HEK293 (cell line): ENCODE data around the gene ITK.

Experiments used
- AEBP2 ChIP-seq: fragments of 450-650 bp; formaldehyde crosslinking; IDR thresholded peaks from 2 replicates; pipeline ENCODE4 v1.5.1; 2016; ENCODE audit warnings: missing biosample characterization, missing genetic modification characterization, borderline replicate concordance
- GLI2 ChIP-seq: fragments of 450-650 bp; formaldehyde crosslinking; IDR thresholded peaks from 2 replicates; pipeline ENCODE4; 2017; ENCODE audit warnings: missing biosample characterization, missing genetic modification characterization, low read depth, borderline replicate concordance
- GLIS2 ChIP-seq: fragments of 450-650 bp; formaldehyde crosslinking; IDR thresholded peaks from 2 replicates; pipeline ENCODE4 v1.5.1; 2016; ENCODE audit warnings: missing biosample characterization, missing genetic modification characterization
- HOXA7 ChIP-seq: sonication (generic); formaldehyde crosslinking; IDR thresholded peaks from 2 replicates; pipeline ENCODE4 v1.8.1; 2022; ENCODE audit warnings: missing genetic modification reagents, borderline replicate concordance
- HOXD13 ChIP-seq: sonication (generic); formaldehyde crosslinking; IDR thresholded peaks from 2 replicates; pipeline ENCODE4 v1.8.0; 2022; ENCODE audit warnings: missing genetic modification reagents, borderline replicate concordance
- INSM2 ChIP-seq: fragments of 450-650 bp; formaldehyde crosslinking; IDR thresholded peaks from 2 replicates; pipeline ENCODE4 v1.5.1; 2016; ENCODE audit warnings: missing biosample characterization, missing genetic modification characterization
- KLF10 ChIP-seq: fragments of 450-650 bp; IDR thresholded peaks from 2 replicates; pipeline ENCODE4 v1.5.1; 2018; ENCODE audit warnings: missing biosample characterization, mild to moderate bottlenecking, missing genetic modification characterization
- MEIS1 ChIP-seq: sonication (generic); formaldehyde crosslinking; IDR thresholded peaks from 2 replicates; pipeline ENCODE4 v1.8.1; 2022; ENCODE audit warnings: missing genetic modification reagents, mild to moderate bottlenecking, borderline replicate concordance
- SETDB1 ChIP-seq: IDR thresholded peaks from one replicate; pipeline ENCODE4 v1.6.1; 2017; ENCODE audit warnings: mild to moderate bottlenecking, low read length, moderate library complexity, mixed read lengths; ENCODE audit not compliant: insufficient read length
- ZBTB26 ChIP-seq: fragments of 450-650 bp; formaldehyde crosslinking; optimal IDR thresholded peaks from 2 replicates; pipeline ENCODE3; 2016; ENCODE audit warnings: missing biosample characterization, mild to moderate bottlenecking, missing genetic modification characterization
- ZBTB8A ChIP-seq: fragments of 450-650 bp; formaldehyde crosslinking; IDR thresholded peaks from 2 replicates; pipeline ENCODE4 v1.5.1; 2016; ENCODE audit warnings: missing biosample characterization, missing genetic modification characterization
- ZFHX2 ChIP-seq: fragments of 450-650 bp; formaldehyde crosslinking; conservative IDR thresholded peaks from 2 replicates; pipeline ENCODE4 v1.5.1; 2016; ENCODE audit warnings: missing biosample characterization, missing genetic modification characterization
- ZNF132 ChIP-seq: fragments of 450-650 bp; formaldehyde crosslinking; IDR thresholded peaks from 2 replicates; pipeline ENCODE4 v1.5.1; 2017; ENCODE audit warnings: missing biosample characterization, missing genetic modification characterization, borderline replicate concordance
- ZNF133 ChIP-seq: fragments of 450-650 bp; formaldehyde crosslinking; IDR thresholded peaks from 2 replicates; pipeline ENCODE4 v1.5.1; 2016; ENCODE audit warnings: missing biosample characterization, missing genetic modification characterization
- ZNF138 ChIP-seq: fragments of 450-650 bp; formaldehyde crosslinking; IDR thresholded peaks from 2 replicates; pipeline ENCODE4 v1.5.1; 2016; ENCODE audit warnings: missing biosample characterization, missing genetic modification characterization, borderline replicate concordance
- ZNF146 ChIP-seq: fragments of 450-650 bp; formaldehyde crosslinking; IDR thresholded peaks from 2 replicates; pipeline ENCODE4 v1.5.1; 2016; ENCODE audit warnings: missing biosample characterization, missing genetic modification characterization
- ZNF169 ChIP-seq: fragments of 450-650 bp; formaldehyde crosslinking; IDR thresholded peaks from 2 replicates; pipeline ENCODE4 v1.5.1; 2016; ENCODE audit warnings: missing biosample characterization, missing genetic modification characterization
- ZNF18 ChIP-seq: fragments of 450-650 bp; formaldehyde crosslinking; IDR thresholded peaks from 2 replicates; pipeline ENCODE4 v1.5.1; 2016; ENCODE audit warnings: missing biosample characterization, missing genetic modification characterization
- ZNF202 ChIP-seq: fragments of 450-650 bp; formaldehyde crosslinking; IDR thresholded peaks from 2 replicates; pipeline ENCODE4 v1.5.1; 2016; ENCODE audit warnings: missing biosample characterization, missing genetic modification characterization, borderline replicate concordance
- ZNF311 ChIP-seq: fragments of 450-650 bp; formaldehyde crosslinking; IDR thresholded peaks from 2 replicates; pipeline ENCODE4 v1.5.1; 2017; ENCODE audit warnings: missing biosample characterization, missing genetic modification characterization, borderline replicate concordance
- ZNF335 ChIP-seq: fragments of 450-650 bp; formaldehyde crosslinking; conservative IDR thresholded peaks from 2 replicates; pipeline ENCODE4 v1.5.1; 2016; ENCODE audit warnings: missing biosample characterization, missing genetic modification characterization
- ZNF341 ChIP-seq: fragments of 450-650 bp; formaldehyde crosslinking; IDR thresholded peaks from 2 replicates; pipeline ENCODE4; 2016; ENCODE audit warnings: low read depth, missing biosample characterization, missing genetic modification characterization
- ZNF366 ChIP-seq: fragments of 450-650 bp; formaldehyde crosslinking; conservative IDR thresholded peaks from 2 replicates; pipeline ENCODE4 v1.5.1; 2016; ENCODE audit warnings: missing biosample characterization, missing genetic modification characterization
- ZNF37A ChIP-seq: fragments of 450-650 bp; IDR thresholded peaks from 2 replicates; pipeline ENCODE4 v1.5.1; 2018; ENCODE audit warnings: missing biosample characterization, missing genetic modification characterization
- ZNF404 ChIP-seq: fragments of 450-650 bp; formaldehyde crosslinking; IDR thresholded peaks from 2 replicates; pipeline ENCODE4 v1.5.1; 2017; ENCODE audit warnings: missing biosample characterization, missing genetic modification characterization
- ZNF416 ChIP-seq: fragments of 450-650 bp; formaldehyde crosslinking; IDR thresholded peaks from 2 replicates; pipeline ENCODE4 v1.5.1; 2016; ENCODE audit warnings: missing biosample characterization, missing genetic modification characterization
- ZNF449 ChIP-seq: fragments of 450-650 bp; formaldehyde crosslinking; IDR thresholded peaks from 2 replicates; pipeline ENCODE4 v1.5.1; 2017; ENCODE audit warnings: missing biosample characterization, mild to moderate bottlenecking, missing genetic modification characterization, moderate library complexity
- ZNF501 ChIP-seq: fragments of 450-650 bp; formaldehyde crosslinking; IDR thresholded peaks from 2 replicates; pipeline ENCODE4 v1.5.1; 2016; ENCODE audit warnings: missing biosample characterization, missing genetic modification characterization
- ZNF529 ChIP-seq: fragments of 450-650 bp; formaldehyde crosslinking; IDR thresholded peaks from 2 replicates; pipeline ENCODE4 v1.5.1; 2017; ENCODE audit warnings: missing genetic modification characterization, missing biosample characterization; ENCODE audit not compliant: insufficient replicate concordance
- ZNF549 ChIP-seq: fragments of 450-650 bp; IDR thresholded peaks from 2 replicates; pipeline ENCODE4 v1.5.1; 2018; ENCODE audit warnings: missing biosample characterization, missing genetic modification characterization, mild to moderate bottlenecking, inconsistent platforms, moderate library complexity
- ZNF560 ChIP-seq: fragments of 450-650 bp; formaldehyde crosslinking; IDR thresholded peaks from 2 replicates; pipeline ENCODE4 v1.5.1; 2017; ENCODE audit warnings: missing biosample characterization, missing genetic modification characterization, borderline replicate concordance
- ZNF596 ChIP-seq: fragments of 450-650 bp; IDR thresholded peaks from 2 replicates; pipeline ENCODE4 v1.5.0; 2018; ENCODE audit warnings: missing biosample characterization, mild to moderate bottlenecking, missing genetic modification characterization, moderate library complexity
- ZNF660 ChIP-seq: fragments of 450-650 bp; IDR thresholded peaks from 2 replicates; pipeline ENCODE4 v1.5.1; 2018; ENCODE audit warnings: missing biosample characterization, mild to moderate bottlenecking, missing genetic modification characterization
- ZNF677 ChIP-seq: fragments of 450-650 bp; IDR thresholded peaks from 2 replicates; pipeline ENCODE4 v1.5.0; 2018; ENCODE audit warnings: missing biosample characterization, mild to moderate bottlenecking, missing genetic modification characterization, moderate library complexity
- ZNF785 ChIP-seq: fragments of 450-650 bp; formaldehyde crosslinking; IDR thresholded peaks from 2 replicates; pipeline ENCODE4 v1.5.1; 2016; ENCODE audit warnings: missing biosample characterization, missing genetic modification characterization
- ZXDB ChIP-seq: fragments of 450-650 bp; formaldehyde crosslinking; IDR thresholded peaks from 2 replicates; pipeline ENCODE4 v1.5.1; 2016; ENCODE audit warnings: missing biosample characterization, missing genetic modification characterization

Gene ITK

GRCh38 chr5:157258450-157258849 is 77.8 kb downstream of the ITK start (continued):
- no peak for TF ChIP-seq ZBTB26 (tag by site-specific recombination)
- TF ChIP-seq ZNF138 (tag by site-specific recombination), result 0 out of 2 replicates have a peak, but pooled peaks have one; percentile 22
- TF ChIP-seq ZNF335 (tag by site-specific recombination), result no peak
- no peak for TF ChIP-seq SETDB1
- no peak for TF ChIP-seq ZNF596 (tag by site-specific recombination)
- peak; percentile 38; the same call in 1 of the 2 replicates for TF ChIP-seq GLI2
- TF ChIP-seq ZNF366 (tag by site-specific recombination), result no peak
- TF ChIP-seq HOXD13, result no peak
- TF ChIP-seq ZNF311 (tag by site-specific recombination), result no peak
- no peak for TF ChIP-seq ZNF133 (tag by site-specific recombination)
- TF ChIP-seq ZNF549, result no peak
- TF ChIP-seq ZNF449, result no peak
- TF ChIP-seq ZNF169 (tag by site-specific recombination), result no peak
- no peak for TF ChIP-seq ZNF18 (tag by site-specific recombination)
- no peak for TF ChIP-seq KLF10 (tag by site-specific recombination)
- TF ChIP-seq ZNF341 (tag by site-specific recombination), result 0 out of 2 replicates have a peak, but pooled peaks have one; percentile 27
- TF ChIP-seq ZNF37A, result no peak
- TF ChIP-seq AEBP2, result no peak
- TF ChIP-seq ZNF146, result no peak
- TF ChIP-seq ZNF560 (tag by site-specific recombination), result peak; percentile 51; the same call in 1 of the 2 replicates
- no peak for TF ChIP-seq ZNF404 (tag by site-specific recombination)
- TF ChIP-seq ZBTB8A (tag by site-specific recombination), result peak; percentile 70
- no peak for TF ChIP-seq ZNF677 (tag by site-specific recombination)
- TF ChIP-seq HOXA7 (CRISPR knock-in tag), result no peak
- TF ChIP-seq ZNF501 (tag by site-specific recombination), result no peak
- TF ChIP-seq ZNF660 (tag by site-specific recombination), result no peak
- TF ChIP-seq ZNF202 (tag by site-specific recombination), result peak; percentile 85; the same call in 1 of the 2 replicates
- no peak for TF ChIP-seq ZNF416
- no peak for TF ChIP-seq ZNF132
- no peak for TF ChIP-seq ZNF785 (tag by site-specific recombination)
- TF ChIP-seq ZFHX2 (tag by site-specific recombination), result no peak
- TF ChIP-seq ZXDB (tag by site-specific recombination), result peak; percentile 57; the same call in 1 of the 2 replicates
- TF ChIP-seq MEIS1 (CRISPR knock-in tag), result no peak
- no peak for TF ChIP-seq INSM2
- TF ChIP-seq GLIS2 (tag by site-specific recombination), result no peak
- no peak for TF ChIP-seq ZNF529
